HG03354 (cell line): ENCODE measurements around the gene ANTXR1.
"Not testable (repeated sequence)": the region's sequence is repeated elsewhere in the genome, so short reads cannot be mapped to it uniquely, and the experiment has no call there.

ENCODE experiments used
- ATAC-seq: cut with Tn5 transposase; IDR thresholded peaks from one replicate; pipeline ENCODE4 v1.9.1; 2021; ENCODE audit warnings: mild to moderate bottlenecking; ENCODE audit not compliant: unreplicated experiment, poor library complexity, severe bottlenecking

ANTXR1 gene

GRCh38 chr2:69171897-69172525 is 159.0 kb downstream of the ANTXR1 start:
- no peak for ATAC-seq

- no peak for ATAC-seq
These were observed 160.7 kb downstream of the ANTXR1 start for GRCh38 chr2:69173706-69174105.

GRCh38 chr2:69174211-69174610 is 161.2 kb downstream of the ANTXR1 start:
- ATAC-seq = not testable (repeated sequence)

- no peak for ATAC-seq
These were observed 163.1 kb downstream of the ANTXR1 start for GRCh38 chr2:69175790-69176715.

GRCh38 chr2:69177063-69177771 is 164.2 kb downstream of the ANTXR1 start:
- ATAC-seq = no peak

GRCh38 chr2:69177785-69178636 is 165.0 kb downstream of the ANTXR1 start:
- ATAC-seq = peak; percentile 90

GRCh38 chr2:69178756-69179155 is 165.8 kb downstream of the ANTXR1 start:
- no peak for ATAC-seq

- ATAC-seq = no peak
These were observed 167.2 kb downstream of the ANTXR1 start for GRCh38 chr2:69180227-69180626.

GRCh38 chr2:69180974-69181373 is 168.0 kb downstream of the ANTXR1 start:
- no peak for ATAC-seq

- ATAC-seq = no peak
These were observed 168.9 kb downstream of the ANTXR1 start for GRCh38 chr2:69181806-69182427.

- no peak for ATAC-seq
These were observed 170.7 kb downstream of the ANTXR1 start for GRCh38 chr2:69183659-69184058.

GRCh38 chr2:69184224-69184623 is 171.2 kb downstream of the ANTXR1 start:
- no peak for ATAC-seq

GRCh38 chr2:69185807-69186206 is 172.8 kb downstream of the ANTXR1 start:
- no peak for ATAC-seq

GRCh38 chr2:69186614-69187013 is 173.6 kb downstream of the ANTXR1 start:
- ATAC-seq = no peak

- ATAC-seq = no peak
These were observed 175.4 kb downstream of the ANTXR1 start for GRCh38 chr2:69188182-69188900.

- ATAC-seq = no peak
These were observed 177.9 kb downstream of the ANTXR1 start for GRCh38 chr2:69190743-69191404.

GRCh38 chr2:69191634-69192033 is 178.7 kb downstream of the ANTXR1 start:
- no peak for ATAC-seq
